ENCODE measurements around the gene ENOSF1. TPM values are rescaled to one million over a fixed set of nuclear protein-coding genes. Genes with fewer than 3 reads are reported as not detected.

Gene ENOSF1
- total and polyA plus RNA-seq, 2 of the 13 experiments (the other 11 are each of a cell fraction or from before 2014, with no cell fraction given), result 37.6 to 40.1 TPM

DNA sequence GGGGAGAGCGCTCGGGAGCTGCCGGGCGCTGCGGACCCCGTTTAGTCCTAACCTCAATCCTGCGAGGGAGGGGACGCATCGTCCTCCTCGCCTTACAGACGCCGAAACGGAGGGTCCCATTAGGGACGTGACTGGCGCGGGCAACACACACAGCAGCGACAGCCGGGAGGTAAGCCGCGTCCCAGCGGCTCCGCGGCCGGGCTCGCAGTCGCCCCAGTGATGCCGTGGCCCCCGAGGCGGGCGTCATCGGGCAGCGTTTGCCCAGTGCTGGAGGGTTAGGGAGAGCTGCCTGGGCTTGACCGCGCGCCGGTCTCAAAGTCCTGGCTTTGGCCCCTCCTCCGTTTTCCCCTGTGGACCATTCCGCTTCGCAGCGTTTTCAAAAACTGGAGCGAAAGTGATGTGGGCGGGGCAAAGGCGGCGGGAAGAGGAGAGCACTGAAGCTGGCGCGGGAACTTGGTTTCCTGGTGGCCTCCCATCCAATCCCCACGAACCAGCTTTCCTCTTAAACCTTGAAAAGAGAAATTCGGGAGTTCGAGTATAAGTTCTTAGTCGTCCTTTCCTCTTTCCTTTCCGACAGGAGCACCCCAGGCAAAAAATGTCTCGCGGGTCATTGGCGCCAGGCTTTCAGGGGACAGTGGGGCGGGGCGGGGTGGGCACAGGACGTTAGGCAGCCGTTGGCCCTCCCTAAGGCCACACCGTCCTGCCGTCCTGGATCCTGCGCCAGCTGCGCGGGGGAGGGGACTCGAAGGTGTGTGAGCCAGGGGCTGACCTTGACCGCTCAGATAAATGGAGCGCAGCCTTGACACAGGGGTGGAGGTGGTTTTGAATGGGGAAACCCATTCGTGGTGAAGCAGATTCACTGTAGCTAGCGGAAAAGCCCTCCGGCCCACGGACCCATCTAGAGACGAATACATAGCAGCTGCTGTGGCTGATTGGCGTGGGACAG, 54.2 kb downstream of the ENOSF1 start (continued):
- TF ChIP-seq, protein P1, sequence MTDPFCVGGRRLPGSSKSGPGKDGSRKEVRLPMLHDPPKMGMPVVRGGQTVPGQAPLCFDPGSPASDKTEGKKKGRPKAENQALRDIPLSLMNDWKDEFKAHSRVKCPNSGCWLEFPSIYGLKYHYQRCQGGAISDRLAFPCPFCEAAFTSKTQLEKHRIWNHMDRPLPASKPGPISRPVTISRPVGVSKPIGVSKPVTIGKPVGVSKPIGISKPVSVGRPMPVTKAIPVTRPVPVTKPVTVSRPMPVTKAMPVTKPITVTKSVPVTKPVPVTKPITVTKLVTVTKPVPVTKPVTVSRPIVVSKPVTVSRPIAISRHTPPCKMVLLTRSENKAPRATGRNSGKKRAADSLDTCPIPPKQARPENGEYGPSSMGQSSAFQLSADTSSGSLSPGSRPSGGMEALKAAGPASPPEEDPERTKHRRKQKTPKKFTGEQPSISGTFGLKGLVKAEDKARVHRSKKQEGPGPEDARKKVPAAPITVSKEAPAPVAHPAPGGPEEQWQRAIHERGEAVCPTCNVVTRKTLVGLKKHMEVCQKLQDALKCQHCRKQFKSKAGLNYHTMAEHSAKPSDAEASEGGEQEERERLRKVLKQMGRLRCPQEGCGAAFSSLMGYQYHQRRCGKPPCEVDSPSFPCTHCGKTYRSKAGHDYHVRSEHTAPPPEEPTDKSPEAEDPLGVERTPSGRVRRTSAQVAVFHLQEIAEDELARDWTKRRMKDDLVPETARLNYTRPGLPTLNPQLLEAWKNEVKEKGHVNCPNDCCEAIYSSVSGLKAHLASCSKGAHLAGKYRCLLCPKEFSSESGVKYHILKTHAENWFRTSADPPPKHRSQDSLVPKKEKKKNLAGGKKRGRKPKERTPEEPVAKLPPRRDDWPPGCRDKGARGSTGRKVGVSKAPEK (CRISPR knock-in tag; IDR thresholded peaks at IDR 0.05; ENCODE audit: borderline replicate concordance), result no peak
- TF ChIP-seq PHF8 (CRISPR knock-in tag; IDR thresholded peaks at IDR 0.05) (peak; percentile 70), ZNF317 (CRISPR knock-in tag; IDR thresholded peaks at IDR 0.05) (no peak; the same call in none of the 2 replicates), YEATS4 (CRISPR knock-in tag; IDR thresholded peaks at IDR 0.05; ENCODE audit: borderline replicate concordance) (no peak; the same call in none of the 2 replicates), SALL2 (CRISPR knock-in tag; IDR thresholded peaks at IDR 0.05) (no peak), ZNF350 (CRISPR knock-in tag; IDR thresholded peaks at IDR 0.05; ENCODE audit: borderline replicate concordance, low read depth) (peak; percentile 61; the same call in 1 of the 2 replicates), ZNF446 (CRISPR knock-in tag; IDR thresholded peaks at IDR 0.05) (no peak), DMAP1 (CRISPR knock-in tag; IDR thresholded peaks at IDR 0.05) (peak; percentile 85; the same call in 1 of the 2 replicates), ZNF33A (CRISPR knock-in tag; IDR thresholded peaks at IDR 0.05; ENCODE audit: borderline replicate concordance) (no peak), ZNF75D (CRISPR knock-in tag; IDR thresholded peaks at IDR 0.05; ENCODE audit: borderline replicate concordance) (peak; percentile 68; the same call in 1 of the 2 replicates), ZNF83 (CRISPR knock-in tag; IDR thresholded peaks at IDR 0.05; ENCODE audit: borderline replicate concordance) (no peak), FOXK2 (IDR thresholded peaks at IDR 0.05) (no peak), HMG20B (CRISPR knock-in tag; conservative IDR thresholded peaks at IDR 0.05) (no peak), ZNF569 (CRISPR knock-in tag; IDR thresholded peaks at IDR 0.05; ENCODE audit: borderline replicate concordance) (0 out of 2 replicates have a peak, but pooled peaks have one; percentile 37), TMF1 (CRISPR knock-in tag; IDR thresholded peaks at IDR 0.05; ENCODE audit: low read depth) (no peak), ZKSCAN5 (CRISPR knock-in tag; IDR thresholded peaks at IDR 0.05) (no peak), SATB2 (CRISPR knock-in tag; IDR thresholded peaks at IDR 0.05) (no peak), RFXANK (CRISPR knock-in tag; IDR thresholded peaks at IDR 0.05) (0 out of 2 replicates have a peak, but pooled peaks have one; percentile 41), MEIS2 (CRISPR knock-in tag; IDR thresholded peaks at IDR 0.05) (no peak), ZNF841 (CRISPR knock-in tag; IDR thresholded peaks at IDR 0.05; ENCODE audit: borderline replicate concordance) (no peak)
- TF ChIP-seq, protein P2, sequence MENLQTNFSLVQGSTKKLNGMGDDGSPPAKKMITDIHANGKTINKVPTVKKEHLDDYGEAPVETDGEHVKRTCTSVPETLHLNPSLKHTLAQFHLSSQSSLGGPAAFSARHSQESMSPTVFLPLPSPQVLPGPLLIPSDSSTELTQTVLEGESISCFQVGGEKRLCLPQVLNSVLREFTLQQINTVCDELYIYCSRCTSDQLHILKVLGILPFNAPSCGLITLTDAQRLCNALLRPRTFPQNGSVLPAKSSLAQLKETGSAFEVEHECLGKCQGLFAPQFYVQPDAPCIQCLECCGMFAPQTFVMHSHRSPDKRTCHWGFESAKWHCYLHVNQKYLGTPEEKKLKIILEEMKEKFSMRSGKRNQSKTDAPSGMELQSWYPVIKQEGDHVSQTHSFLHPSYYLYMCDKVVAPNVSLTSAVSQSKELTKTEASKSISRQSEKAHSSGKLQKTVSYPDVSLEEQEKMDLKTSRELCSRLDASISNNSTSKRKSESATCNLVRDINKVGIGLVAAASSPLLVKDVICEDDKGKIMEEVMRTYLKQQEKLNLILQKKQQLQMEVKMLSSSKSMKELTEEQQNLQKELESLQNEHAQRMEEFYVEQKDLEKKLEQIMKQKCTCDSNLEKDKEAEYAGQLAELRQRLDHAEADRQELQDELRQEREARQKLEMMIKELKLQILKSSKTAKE (CRISPR knock-in tag; IDR thresholded peaks at IDR 0.05; ENCODE audit: borderline replicate concordance), result peak; percentile 78
- TF ChIP-seq, protein P3, sequence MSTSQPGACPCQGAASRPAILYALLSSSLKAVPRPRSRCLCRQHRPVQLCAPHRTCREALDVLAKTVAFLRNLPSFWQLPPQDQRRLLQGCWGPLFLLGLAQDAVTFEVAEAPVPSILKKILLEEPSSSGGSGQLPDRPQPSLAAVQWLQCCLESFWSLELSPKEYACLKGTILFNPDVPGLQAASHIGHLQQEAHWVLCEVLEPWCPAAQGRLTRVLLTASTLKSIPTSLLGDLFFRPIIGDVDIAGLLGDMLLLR (CRISPR knock-in tag; IDR thresholded peaks at IDR 0.05), result no peak
- TF ChIP-seq, protein P4, sequence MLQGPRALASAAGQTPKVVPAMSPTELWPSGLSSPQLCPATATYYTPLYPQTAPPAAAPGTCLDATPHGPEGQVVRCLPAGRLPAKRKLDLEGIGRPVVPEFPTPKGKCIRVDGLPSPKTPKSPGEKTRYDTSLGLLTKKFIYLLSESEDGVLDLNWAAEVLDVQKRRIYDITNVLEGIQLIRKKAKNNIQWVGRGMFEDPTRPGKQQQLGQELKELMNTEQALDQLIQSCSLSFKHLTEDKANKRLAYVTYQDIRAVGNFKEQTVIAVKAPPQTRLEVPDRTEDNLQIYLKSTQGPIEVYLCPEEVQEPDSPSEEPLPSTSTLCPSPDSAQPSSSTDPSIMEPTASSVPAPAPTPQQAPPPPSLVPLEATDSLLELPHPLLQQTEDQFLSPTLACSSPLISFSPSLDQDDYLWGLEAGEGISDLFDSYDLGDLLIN (CRISPR knock-in tag; IDR thresholded peaks at IDR 0.05; ENCODE audit: borderline replicate concordance), result peak; percentile 95; the same call in 1 of the 2 replicates

Measured in HepG2 (cell line).